ENCODE measurements around the gene CD9.

DNA sequence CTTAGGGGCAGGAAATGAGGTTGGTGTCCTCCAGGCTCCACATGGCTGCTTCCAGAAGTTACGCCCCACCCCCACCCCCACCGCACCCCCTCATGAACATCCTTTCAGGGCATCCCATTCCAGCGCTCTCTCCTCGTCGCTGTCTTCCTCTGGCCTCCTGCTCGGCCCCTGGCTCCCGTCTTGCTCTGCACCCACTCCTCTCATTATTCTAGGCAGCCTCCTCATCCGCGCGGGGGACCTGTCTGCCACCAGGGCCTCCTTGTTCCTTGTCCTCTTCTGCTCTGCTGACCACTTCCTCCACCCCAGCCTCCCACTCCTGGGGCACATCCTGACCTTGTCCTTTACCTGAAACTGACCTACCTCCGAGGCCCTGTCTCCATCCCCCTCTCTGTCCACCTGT is 80.5 kb downstream of the CD9 start:
- TF ChIP-seq, protein P1, sequence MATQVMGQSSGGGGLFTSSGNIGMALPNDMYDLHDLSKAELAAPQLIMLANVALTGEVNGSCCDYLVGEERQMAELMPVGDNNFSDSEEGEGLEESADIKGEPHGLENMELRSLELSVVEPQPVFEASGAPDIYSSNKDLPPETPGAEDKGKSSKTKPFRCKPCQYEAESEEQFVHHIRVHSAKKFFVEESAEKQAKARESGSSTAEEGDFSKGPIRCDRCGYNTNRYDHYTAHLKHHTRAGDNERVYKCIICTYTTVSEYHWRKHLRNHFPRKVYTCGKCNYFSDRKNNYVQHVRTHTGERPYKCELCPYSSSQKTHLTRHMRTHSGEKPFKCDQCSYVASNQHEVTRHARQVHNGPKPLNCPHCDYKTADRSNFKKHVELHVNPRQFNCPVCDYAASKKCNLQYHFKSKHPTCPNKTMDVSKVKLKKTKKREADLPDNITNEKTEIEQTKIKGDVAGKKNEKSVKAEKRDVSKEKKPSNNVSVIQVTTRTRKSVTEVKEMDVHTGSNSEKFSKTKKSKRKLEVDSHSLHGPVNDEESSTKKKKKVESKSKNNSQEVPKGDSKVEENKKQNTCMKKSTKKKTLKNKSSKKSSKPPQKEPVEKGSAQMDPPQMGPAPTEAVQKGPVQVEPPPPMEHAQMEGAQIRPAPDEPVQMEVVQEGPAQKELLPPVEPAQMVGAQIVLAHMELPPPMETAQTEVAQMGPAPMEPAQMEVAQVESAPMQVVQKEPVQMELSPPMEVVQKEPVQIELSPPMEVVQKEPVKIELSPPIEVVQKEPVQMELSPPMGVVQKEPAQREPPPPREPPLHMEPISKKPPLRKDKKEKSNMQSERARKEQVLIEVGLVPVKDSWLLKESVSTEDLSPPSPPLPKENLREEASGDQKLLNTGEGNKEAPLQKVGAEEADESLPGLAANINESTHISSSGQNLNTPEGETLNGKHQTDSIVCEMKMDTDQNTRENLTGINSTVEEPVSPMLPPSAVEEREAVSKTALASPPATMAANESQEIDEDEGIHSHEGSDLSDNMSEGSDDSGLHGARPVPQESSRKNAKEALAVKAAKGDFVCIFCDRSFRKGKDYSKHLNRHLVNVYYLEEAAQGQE (IDR thresholded peaks at IDR 0.05; ENCODE audit: low read depth, low read length), result no peak
- TF ChIP-seq, protein P2, sequence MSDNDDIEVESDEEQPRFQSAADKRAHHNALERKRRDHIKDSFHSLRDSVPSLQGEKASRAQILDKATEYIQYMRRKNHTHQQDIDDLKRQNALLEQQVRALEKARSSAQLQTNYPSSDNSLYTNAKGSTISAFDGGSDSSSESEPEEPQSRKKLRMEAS (IDR thresholded peaks at IDR 0.05; ENCODE audit: low read depth), result no peak
- TF ChIP-seq, protein P3, sequence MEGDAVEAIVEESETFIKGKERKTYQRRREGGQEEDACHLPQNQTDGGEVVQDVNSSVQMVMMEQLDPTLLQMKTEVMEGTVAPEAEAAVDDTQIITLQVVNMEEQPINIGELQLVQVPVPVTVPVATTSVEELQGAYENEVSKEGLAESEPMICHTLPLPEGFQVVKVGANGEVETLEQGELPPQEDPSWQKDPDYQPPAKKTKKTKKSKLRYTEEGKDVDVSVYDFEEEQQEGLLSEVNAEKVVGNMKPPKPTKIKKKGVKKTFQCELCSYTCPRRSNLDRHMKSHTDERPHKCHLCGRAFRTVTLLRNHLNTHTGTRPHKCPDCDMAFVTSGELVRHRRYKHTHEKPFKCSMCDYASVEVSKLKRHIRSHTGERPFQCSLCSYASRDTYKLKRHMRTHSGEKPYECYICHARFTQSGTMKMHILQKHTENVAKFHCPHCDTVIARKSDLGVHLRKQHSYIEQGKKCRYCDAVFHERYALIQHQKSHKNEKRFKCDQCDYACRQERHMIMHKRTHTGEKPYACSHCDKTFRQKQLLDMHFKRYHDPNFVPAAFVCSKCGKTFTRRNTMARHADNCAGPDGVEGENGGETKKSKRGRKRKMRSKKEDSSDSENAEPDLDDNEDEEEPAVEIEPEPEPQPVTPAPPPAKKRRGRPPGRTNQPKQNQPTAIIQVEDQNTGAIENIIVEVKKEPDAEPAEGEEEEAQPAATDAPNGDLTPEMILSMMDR (IDR thresholded peaks at IDR 0.05), result no peak
- TF ChIP-seq FOXJ3 (CRISPR knock-in tag; IDR thresholded peaks at IDR 0.05), result no peak
